NCI-H187 (cell line): ENCODE results near the gene GABRB3.
"Not testable (repeated sequence)": the region's sequence is repeated elsewhere in the genome, so short reads cannot be mapped to it uniquely, and the experiment has no call there.

Experiments used
- DNase-seq, 2 experiments: peaks; one replicate each; lab custom pipeline; 2025; lab: John Stamatoyannopoulos, UW

GABRB3 gene

GRCh38 chr15:26736502-26737248 is 36.2 kb downstream of the GABRB3 start:
- DNase-seq = no peak

GRCh38 chr15:26731965-26732364 is 40.9 kb downstream of the GABRB3 start:
- DNase-seq = no peak

GRCh38 chr15:26729581-26729980 is 43.3 kb downstream of the GABRB3 start:
- DNase-seq = no peak

- no peak for DNase-seq
These were observed 43.8 kb downstream of the GABRB3 start for GRCh38 chr15:26729030-26729429.

- DNase-seq = no peak
These were observed 48.3 kb downstream of the GABRB3 start for GRCh38 chr15:26724381-26725150.

GRCh38 chr15:26722621-26723160 is 50.2 kb downstream of the GABRB3 start:
- no peak for DNase-seq

- DNase-seq = no peak
These were observed 51.5 kb downstream of the GABRB3 start for GRCh38 chr15:26721232-26721967.

GRCh38 chr15:26720546-26720945 is 52.3 kb downstream of the GABRB3 start:
- no peak for DNase-seq

- not testable (repeated sequence) for DNase-seq
These were observed 53.0 kb downstream of the GABRB3 start for GRCh38 chr15:26719866-26720265.

GRCh38 chr15:26716069-26716468 is 56.8 kb downstream of the GABRB3 start:
- DNase-seq = no peak

GRCh38 chr15:26713498-26713897 is 59.4 kb downstream of the GABRB3 start:
- DNase-seq = no peak

- DNase-seq = no peak
These were observed 60.5 kb downstream of the GABRB3 start for GRCh38 chr15:26712335-26712734.

GRCh38 chr15:26711445-26711844 is 61.4 kb downstream of the GABRB3 start:
- no peak for DNase-seq

GRCh38 chr15:26702381-26702780 is 70.5 kb downstream of the GABRB3 start:
- no peak for DNase-seq

- DNase-seq = no peak
These were observed 74.3 kb downstream of the GABRB3 start for GRCh38 chr15:26698555-26698954.

GRCh38 chr15:26697913-26698312 is 75.0 kb downstream of the GABRB3 start:
- DNase-seq = no peak

GRCh38 chr15:26691249-26691648 is 81.6 kb downstream of the GABRB3 start:
- DNase-seq = no peak

- DNase-seq = no peak
These were observed 82.1 kb downstream of the GABRB3 start for GRCh38 chr15:26690778-26691177.

- no peak for DNase-seq
These were observed 83.4 kb downstream of the GABRB3 start for GRCh38 chr15:26689462-26689861.

GRCh38 chr15:26686547-26687187 is 86.2 kb downstream of the GABRB3 start:
- DNase-seq = no peak

- no peak for DNase-seq
These were observed 90.2 kb downstream of the GABRB3 start for GRCh38 chr15:26682598-26683164.

- no peak for DNase-seq
These were observed 92.9 kb downstream of the GABRB3 start for GRCh38 chr15:26679927-26680326.
